ENCODE measurements around the gene SEMA4G.

- TF ChIP-seq POLR2A (IDR thresholded peaks at IDR 0.05) (no peak), CTCF (IDR thresholded peaks at IDR 0.05) (no peak)
Measured at GRCh38 chr10:100980311-100980710, 11.0 kb downstream of the SEMA4G start.
